MCF 10A (cell line): ENCODE measurements around the gene KCNJ14. TPM values are rescaled to one million over a fixed set of nuclear protein-coding genes. Genes with fewer than 3 reads are reported as not detected.

ENCODE experiments used
- BruUV-seq: library from RNA; stranded (reverse); fragments of 400-500 nt; replicated peaks from 2 replicates; lab custom pipeline; 2021; lab: Mats Ljungman, UMichigan
- CTCF ChIA-PET: fragments of 300-600 bp; sonication (Branson Sonifier 250); formaldehyde crosslinking; extraction: SDS; loops from one replicate; lab custom pipeline; 2021; ENCODE audit warnings: antibody characterized with exemption, inconsistent platforms; lab: Yijun Ruan, JAX
- POLR2A ChIA-PET: fragments of 300-600, 350-650 bp; sonication (Branson Sonifier 250); formaldehyde crosslinking; extraction: SDS; loops from one replicate; lab custom pipeline; 2020; ENCODE audit warnings: antibody characterized with exemption, inconsistent platforms; lab: Yijun Ruan, JAX
- DNase-seq: peaks from one replicate; pipeline ENCODE4 v3.0.0-alpha.2; 2018; ENCODE audit not compliant: unreplicated experiment
- H3K27ac Mint-ChIP-seq: one replicate; pipeline ENCODE4 v1.8.0; 2022; ENCODE audit warnings: mild to moderate bottlenecking, low read depth, mixed read lengths; ENCODE audit not compliant: unreplicated experiment
- H3K27me3 Mint-ChIP-seq: one replicate; pipeline ENCODE4 v1.8.0; 2022; ENCODE audit warnings: mixed read lengths; ENCODE audit not compliant: insufficient read depth, unreplicated experiment
- H3K36me3 Mint-ChIP-seq: one replicate; pipeline ENCODE4 v1.8.0; 2022; ENCODE audit warnings: mild to moderate bottlenecking, moderate library complexity, mixed read lengths; ENCODE audit not compliant: insufficient read depth, unreplicated experiment
- H3K4me1 Mint-ChIP-seq: one replicate; pipeline ENCODE4 v1.8.0; 2022; ENCODE audit warnings: mixed read lengths; ENCODE audit not compliant: insufficient read depth, unreplicated experiment
- H3K4me3 Mint-ChIP-seq: one replicate; pipeline ENCODE4 v1.8.0; 2022; ENCODE audit warnings: mild to moderate bottlenecking, moderate library complexity, mixed read lengths; ENCODE audit not compliant: unreplicated experiment
- H3K9me3 Mint-ChIP-seq: one replicate; pipeline ENCODE4 v1.8.0; 2022; ENCODE audit warnings: mixed read lengths; ENCODE audit not compliant: unreplicated experiment
- intact Hi-C: fragments of 100-400 bp; cut with micrococcal nuclease; formaldehyde crosslinking; loops from 2 replicates; pipeline ENCODE4 v1.14.1; 2022
- total RNA-seq: library from RNA; stranded (reverse); gene quantifications from 2 replicates; pipeline ENCODE4 v1.2.3, GENCODE V29; 2022
- TF ChIP-seq, protein P1 (sequence below): fragments of 200-600 bp; IDR thresholded peaks from one replicate; pipeline ENCODE4 v1.8.0; 2022; ENCODE audit warnings: antibody characterized with exemption, mild to moderate bottlenecking; ENCODE audit not compliant: unreplicated experiment

The KCNJ14 gene
- total RNA-seq, 1 experiment from 2014 or later: 1.6 TPM

DNA sequence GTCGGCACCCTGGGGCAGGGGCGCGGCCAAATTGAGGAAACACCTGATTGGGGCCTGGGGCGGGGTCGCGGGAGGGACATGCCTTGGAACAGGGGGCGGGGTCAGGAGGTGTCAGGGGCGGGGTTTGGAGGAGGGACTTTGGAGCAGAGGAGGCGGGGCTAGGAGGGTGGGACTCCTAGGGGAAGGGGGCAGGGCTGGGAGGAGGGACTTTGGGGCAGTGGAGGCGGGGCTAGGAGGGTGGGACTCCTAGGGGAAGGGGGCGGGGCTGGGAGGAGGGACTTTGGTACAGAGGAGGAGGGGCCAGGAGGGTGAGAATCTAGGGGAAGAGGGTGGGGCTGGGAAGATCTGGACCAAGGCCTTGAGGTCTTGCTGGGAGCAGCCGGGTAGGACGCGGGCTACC lies 40.0 kb upstream of the KCNJ14 start:
- TF ChIP-seq, protein P1, sequence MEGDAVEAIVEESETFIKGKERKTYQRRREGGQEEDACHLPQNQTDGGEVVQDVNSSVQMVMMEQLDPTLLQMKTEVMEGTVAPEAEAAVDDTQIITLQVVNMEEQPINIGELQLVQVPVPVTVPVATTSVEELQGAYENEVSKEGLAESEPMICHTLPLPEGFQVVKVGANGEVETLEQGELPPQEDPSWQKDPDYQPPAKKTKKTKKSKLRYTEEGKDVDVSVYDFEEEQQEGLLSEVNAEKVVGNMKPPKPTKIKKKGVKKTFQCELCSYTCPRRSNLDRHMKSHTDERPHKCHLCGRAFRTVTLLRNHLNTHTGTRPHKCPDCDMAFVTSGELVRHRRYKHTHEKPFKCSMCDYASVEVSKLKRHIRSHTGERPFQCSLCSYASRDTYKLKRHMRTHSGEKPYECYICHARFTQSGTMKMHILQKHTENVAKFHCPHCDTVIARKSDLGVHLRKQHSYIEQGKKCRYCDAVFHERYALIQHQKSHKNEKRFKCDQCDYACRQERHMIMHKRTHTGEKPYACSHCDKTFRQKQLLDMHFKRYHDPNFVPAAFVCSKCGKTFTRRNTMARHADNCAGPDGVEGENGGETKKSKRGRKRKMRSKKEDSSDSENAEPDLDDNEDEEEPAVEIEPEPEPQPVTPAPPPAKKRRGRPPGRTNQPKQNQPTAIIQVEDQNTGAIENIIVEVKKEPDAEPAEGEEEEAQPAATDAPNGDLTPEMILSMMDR: no peak
- intact Hi-C loops: no loop called here
- Mint-ChIP-seq H3K9me3 (no peaks in the 10 kb centered on the region), H3K4me1 (peaks cover 7% of the 10 kb centered on the region), H3K36me3 (peaks cover 5% of the 10 kb centered on the region), H3K4me3 (no peak overlapping the region), H3K27ac (no peak overlapping the region), H3K27me3 (no peaks in the 10 kb centered on the region)
- CTCF ChIA-PET: no interaction called here
- peak; percentile 85 for DNase-seq
- no TSS peak for BruUV-seq
- POLR2A ChIA-PET: no interaction called here

DNA sequence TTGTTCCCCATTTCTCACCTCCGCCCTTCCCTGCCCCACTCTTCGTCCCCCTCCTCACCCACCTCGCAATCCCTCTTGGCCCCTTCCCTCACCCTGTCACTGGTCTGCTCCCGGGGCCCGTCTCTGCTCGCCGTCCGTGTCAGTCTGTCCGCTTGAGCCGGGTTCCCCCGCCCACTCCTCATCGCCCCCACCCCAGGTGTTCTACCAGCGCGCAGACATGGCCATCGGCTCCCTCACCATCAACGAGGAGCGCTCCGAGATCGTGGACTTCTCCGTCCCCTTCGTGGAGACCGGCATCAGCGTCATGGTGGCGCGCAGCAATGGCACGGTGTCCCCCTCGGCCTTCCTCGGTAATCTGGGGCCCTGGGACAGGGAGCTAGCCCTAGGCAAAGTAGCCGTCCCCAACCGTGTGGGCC lies 39.6 kb upstream of the KCNJ14 start:
- Mint-ChIP-seq H3K4me3 (no peak overlapping the region), H3K4me1 (peaks cover 7% of the 10 kb centered on the region), H3K36me3 (peaks cover under 1% of the 10 kb centered on the region), H3K27me3 (no peaks in the 10 kb centered on the region), H3K27ac (no peak overlapping the region), H3K9me3 (no peaks in the 10 kb centered on the region)
- BruUV-seq: no TSS peak
- TF ChIP-seq, protein P1: no peak
- DNase-seq: no peak
- POLR2A ChIA-PET: no interaction called here
- CTCF ChIA-PET: interaction anchor here (1.3 kb wide), 1 partner anchor 24 kb away, joined by 3 read pairs; the partner anchor contains the start of gene KDELR1
- intact Hi-C loops: no loop called here

DNA sequence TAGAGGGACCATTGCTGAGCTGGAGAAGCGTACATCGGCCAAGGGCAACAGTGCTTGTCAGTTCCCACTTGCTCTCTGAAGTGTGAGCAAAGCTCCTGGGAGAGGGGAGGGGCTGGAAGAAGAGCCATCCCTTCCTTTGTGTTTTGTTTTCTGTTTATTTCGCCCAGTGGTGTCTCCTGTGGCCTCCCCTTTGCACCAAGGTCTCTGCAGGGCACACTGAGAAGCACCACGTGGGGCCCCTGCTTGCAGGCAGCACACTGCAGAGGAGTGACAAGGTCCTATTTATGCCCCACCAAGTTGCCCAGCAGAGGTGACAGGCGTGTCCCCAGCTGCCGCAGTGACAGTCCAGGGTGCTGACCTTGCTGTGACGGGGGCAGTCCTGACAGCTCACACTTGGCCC lies 38.0 kb upstream of the KCNJ14 start:
- no peak for DNase-seq
- no peak overlapping the region for H3K4me3 Mint-ChIP-seq
- no peaks in the 10 kb centered on the region for H3K27me3 Mint-ChIP-seq
- intact Hi-C loops: no loop called here
- ChIA-PET CTCF (no interaction called here), POLR2A (interaction anchor here (0.5 to 1.0 kb wide), 2 partner anchors 16 to 26 kb away, joined by 3 read pairs; partner anchors contain the start of gene KDELR1)
- TF ChIP-seq, protein P1: no peak
- BruUV-seq: no TSS peak
- H3K9me3 Mint-ChIP-seq: no peaks in the 10 kb centered on the region
- H3K36me3 Mint-ChIP-seq: no peaks in the 10 kb centered on the region
- peaks cover 12% of the 10 kb centered on the region for H3K4me1 Mint-ChIP-seq
- no peak overlapping the region for H3K27ac Mint-ChIP-seq

DNA sequence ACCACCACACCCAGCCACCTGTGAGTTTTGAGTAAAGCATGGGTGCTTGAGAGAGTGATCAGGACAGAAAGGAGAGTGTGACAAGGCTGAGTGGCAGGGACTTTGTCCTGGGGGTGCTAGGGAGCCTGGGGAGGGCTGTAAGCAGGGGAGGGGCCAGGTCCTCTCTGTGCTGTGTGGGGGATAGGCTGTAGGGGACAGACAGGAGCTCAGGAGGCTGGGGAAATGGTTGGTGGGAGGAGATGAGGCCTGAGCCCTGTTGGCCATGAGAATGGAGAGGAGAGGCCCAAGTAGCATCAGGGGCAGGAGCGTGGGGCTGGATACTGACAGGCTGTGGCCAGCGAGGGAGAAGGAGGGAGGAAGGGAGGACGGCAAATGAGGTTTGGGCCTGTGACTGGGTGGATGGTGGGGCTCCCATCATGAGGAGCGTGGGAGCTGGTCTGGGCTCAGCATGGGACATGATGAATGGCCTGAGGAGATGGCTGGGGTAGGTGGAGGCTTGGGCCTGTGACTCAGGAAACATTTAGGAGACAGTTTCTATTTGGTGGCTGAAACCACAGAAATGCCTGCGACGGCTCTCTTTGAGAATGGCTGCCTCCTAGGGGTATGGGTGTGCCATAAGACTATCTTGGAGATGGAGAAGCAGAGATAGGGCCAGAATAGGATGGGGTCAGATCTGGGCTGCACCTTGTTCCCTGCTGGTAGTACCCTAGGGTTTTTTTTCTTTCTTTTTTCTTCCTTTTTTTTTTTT lies 36.9 kb upstream of the KCNJ14 start:
- Mint-ChIP-seq H3K4me1 (peaks cover 17% of the 10 kb centered on the region), H3K27ac (no peak overlapping the region), H3K9me3 (no peaks in the 10 kb centered on the region), H3K36me3 (no peaks in the 10 kb centered on the region), H3K27me3 (no peaks in the 10 kb centered on the region), H3K4me3 (no peak overlapping the region)
- DNase-seq: peak; percentile 39
- ChIA-PET CTCF (interaction anchor here (0.6 to 0.7 kb wide), 2 partner anchors 579 to 703 kb away, joined by 3 read pairs; no protein-coding TSS in a partner anchor), POLR2A (no interaction called here)
- intact Hi-C loops: no loop called here
- BruUV-seq: no TSS peak
- TF ChIP-seq, protein P1: no peak
